ENCODE data around the gene LRBA.

Gene LRBA

DNA sequence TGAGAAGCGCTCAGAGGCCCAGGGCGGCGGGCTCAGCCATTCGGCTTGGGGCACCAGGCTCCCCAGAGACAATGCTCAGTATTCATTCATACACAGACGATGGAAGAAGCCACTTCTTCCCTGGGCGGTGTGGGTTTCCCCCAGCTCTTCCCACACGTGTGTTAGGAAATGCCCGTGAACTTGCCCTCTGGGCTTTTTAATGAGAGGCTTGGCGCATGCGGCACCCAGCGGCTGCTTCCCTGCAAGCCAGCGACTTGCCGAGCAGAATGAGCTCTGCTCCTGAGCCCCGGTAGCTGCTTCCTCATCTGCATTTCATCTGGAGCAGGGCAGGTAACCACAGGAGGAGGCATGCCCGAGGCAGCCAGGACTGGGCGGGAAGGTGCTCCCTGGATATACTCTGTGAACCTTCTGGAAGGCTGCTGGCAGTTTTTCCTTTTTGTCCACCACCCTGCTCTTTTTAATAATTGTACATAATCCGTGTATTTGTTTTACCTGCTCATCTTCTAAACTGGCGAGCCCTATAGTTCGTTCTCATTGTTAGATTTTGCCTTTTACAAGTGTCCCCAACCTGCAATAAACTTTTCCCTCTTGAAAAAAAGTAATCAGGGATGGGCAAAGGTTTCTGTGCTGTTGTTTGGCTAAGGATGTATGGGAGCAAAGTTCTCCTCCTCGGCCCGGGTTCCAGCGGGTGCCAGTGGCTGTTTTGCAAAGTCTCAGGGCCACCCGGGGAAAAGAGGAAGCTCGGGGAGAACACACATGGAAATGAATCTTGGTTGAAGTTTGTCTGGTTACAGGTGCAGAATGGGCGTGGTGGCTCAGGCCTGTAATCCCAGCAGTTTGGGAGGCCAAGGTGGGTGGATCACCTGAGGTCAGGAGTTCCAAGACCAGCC is 758.0 kb downstream of the LRBA start:
- no peak for DNase-seq (ENCODE audit: low read depth in 3 of 3, low spot score in 1 of 3)

DNA sequence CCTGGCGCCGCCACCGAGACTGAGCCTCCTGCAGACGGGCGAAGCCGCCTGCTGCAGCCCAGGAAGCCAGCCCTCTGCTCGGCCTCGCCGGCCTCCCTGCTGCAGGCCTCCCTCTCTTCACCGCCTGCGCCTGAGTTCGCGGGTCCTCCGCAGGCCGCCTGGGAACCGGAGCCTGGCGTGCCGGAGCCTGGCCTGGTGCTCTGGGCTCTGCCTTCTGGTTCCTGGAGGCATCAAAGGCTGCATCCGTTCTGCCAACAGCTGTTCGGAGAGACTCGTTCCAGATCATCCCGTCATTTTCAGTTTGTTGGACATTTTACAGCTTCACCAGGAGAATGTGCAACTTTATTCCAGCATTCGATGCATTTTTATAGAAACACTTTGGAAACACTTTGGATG is 758.9 kb downstream of the LRBA start:
- no peak for DNase-seq (ENCODE audit: low read depth in 3 of 3, low spot score in 1 of 3)

DNA sequence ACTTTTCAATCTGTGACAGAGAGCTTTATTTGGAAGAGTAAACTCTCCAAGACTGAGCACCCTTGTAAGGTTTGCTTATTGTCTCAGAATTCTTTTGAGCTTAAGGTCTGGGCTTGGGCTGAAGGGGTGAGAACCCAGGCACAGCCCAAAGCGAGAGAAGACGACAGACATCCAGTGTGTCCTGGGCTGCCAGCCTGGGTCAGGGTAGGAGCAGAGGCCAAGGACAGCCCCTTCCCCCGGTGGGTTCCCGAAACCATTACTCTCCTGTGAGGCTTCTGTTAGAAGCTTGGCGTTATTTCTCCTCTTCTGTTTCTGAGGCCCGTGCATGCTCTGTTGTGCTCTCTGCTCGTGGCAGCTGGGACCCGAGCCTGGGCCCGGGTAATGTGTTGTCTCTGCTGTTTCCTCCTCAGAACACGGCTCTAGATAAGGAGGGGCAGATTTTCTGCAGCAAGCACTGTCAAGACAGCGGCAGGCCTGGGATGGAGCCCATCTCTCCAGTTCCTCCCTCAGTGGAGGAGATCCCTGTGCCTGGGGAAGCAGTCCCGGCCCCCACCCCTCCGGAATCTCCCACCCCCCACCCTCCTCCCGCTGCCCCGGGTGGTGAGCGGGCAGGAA is 759.4 kb downstream of the LRBA start:
- no peak for DNase-seq (ENCODE audit: low read depth in 3 of 3, low spot score in 1 of 3)

DNA sequence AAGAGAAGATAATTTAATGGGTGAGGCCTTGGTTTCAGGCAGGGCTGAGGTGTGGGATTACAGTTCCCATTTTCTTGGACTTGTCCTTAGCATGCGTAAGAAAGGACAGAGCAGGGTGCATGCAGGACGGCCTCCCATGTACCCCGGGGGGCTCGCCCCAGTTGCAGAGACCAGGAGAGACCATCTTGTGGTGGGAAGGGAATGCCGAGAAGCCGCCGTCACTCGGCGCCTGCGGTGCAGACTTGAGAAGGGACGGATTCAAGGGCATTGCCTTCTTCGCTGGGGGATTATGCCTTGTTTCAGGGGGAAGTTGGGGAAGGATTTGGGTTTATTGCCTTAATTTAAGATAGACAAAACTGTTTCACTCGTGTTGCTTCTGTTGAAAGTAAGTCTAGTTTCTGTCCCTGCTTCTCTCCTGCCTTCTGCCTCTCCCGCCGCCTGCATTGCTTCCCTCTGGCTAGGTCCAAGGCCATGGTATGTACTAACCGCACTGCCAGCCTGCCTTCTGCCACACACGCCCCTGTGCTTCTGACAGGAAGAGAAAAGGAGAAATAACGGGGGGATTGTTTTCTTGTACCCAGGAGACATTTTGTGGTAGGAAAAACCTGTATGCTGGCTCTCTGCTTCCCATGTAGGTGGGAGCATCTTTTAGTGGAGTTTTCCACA is 761.0 kb downstream of the LRBA start:
- no peak for DNase-seq (ENCODE audit: low read depth in 3 of 3, low spot score in 1 of 3)

DNA sequence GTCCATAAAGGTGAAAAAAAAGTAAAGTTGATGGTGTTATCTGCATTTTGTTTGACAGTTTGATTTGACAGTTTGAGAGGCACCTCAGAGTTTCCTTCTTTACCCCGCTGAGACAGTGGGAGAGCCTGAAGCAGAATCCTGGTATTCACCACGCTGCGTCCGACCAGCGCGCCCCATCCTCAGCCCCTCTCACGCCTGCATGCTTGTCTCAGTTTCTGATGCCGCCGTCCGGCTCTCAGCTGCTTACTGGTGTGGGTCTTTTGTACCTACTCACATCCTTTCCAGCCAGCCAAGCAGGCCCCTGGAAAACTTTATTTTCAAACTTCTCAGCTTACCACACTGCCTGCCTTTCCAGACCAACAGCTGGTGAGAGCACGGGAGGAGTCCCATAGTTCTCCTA is 761.7 kb downstream of the LRBA start:
- DNase-seq (ENCODE audit: low read depth in 3 of 3, low spot score in 1 of 3) = no peak

DNA sequence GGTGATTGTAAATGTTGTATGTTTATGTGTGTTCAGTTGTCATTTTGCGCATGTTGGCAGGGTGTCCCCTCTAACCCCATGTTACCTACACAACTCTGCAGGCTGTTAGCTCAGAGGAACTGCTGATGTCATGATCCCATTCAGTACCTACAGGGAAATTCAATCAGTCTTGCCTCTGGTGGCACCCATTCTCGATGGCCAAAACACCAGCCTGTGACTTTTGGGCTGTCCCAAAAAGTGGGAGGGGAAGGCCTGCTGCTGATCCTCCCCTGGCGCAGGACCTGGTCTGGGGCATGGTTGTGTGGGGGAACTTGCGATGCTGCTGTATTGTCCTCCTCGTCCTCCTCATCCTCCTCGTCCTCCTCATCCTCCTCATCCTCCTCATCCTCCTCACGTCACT is 762.3 kb downstream of the LRBA start:
- no peak for DNase-seq (ENCODE audit: low read depth in 3 of 3, low spot score in 1 of 3)

DNA sequence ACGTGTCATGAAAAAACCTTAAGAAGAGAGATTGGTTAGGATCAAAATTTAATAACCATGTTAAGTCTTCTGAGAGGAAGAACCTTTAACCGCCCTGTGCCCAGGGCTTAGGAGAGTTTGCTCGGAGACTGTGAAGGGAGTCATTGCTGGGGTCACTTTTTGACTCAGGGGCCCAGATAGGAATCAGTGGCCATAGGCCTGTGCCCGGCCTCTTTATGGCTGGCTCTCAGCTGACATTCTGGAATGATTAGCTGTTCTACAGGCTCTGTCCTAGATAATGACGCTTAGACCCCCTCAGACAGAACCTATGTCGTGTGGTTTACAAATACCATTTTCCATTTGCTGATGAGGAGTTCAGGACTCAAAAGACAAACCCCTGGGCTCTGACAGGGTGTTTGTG is 762.8 kb downstream of the LRBA start:
- DNase-seq (ENCODE audit: low read depth in 3 of 3, low spot score in 1 of 3) = no peak

DNA sequence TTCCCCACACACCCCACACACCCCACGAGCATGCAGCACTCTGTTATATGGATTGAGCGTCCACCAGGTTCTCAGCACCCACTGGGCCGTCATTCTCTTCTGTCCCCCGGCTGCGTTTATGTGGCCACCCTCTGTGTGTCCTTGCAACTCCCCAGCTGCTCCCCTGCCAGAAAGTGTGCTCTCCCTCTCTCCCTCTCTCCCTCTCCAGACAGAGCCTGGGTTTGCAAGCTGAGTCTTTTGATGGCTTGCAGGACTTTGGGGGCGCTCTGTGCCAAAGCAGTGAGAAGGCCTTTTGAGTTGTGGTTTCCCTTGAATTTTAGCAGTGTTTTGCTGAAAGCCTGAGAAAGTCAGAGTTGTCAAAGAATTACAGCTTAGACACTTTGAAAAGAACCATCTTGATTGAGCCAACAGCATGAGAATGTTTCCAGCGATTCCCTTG is 763.3 kb downstream of the LRBA start:
- DNase-seq (ENCODE audit: low read depth in 3 of 3, low spot score in 1 of 3) = no peak

DNA sequence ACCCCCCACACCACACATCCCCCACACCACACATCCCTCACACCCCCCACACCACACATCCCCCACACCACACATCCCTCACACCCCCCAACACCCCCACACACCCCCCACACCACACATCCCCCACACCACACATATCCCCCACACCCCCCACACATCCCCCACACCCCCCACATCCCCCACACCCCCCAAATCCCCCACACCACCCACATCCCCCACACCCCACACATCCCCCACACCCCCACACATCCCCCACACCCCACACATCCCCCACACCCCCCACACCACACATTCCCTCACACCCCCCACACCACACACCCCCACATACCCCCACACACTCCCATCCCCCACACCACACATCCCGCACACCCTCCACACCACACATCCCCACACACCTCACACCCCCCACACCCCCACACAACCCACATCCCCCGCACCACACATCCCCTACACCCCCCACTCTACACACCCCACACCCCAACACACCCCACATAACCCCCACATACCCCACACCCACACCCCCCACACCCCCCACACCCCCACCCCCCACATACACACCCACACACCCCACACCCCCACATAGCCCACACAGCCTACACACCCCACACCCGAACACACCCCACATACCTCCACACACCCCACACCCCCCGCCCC is 764.0 kb downstream of the LRBA start:
- DNase-seq (ENCODE audit: low read depth in 3 of 3, low spot score in 1 of 3) = no peak

DNA sequence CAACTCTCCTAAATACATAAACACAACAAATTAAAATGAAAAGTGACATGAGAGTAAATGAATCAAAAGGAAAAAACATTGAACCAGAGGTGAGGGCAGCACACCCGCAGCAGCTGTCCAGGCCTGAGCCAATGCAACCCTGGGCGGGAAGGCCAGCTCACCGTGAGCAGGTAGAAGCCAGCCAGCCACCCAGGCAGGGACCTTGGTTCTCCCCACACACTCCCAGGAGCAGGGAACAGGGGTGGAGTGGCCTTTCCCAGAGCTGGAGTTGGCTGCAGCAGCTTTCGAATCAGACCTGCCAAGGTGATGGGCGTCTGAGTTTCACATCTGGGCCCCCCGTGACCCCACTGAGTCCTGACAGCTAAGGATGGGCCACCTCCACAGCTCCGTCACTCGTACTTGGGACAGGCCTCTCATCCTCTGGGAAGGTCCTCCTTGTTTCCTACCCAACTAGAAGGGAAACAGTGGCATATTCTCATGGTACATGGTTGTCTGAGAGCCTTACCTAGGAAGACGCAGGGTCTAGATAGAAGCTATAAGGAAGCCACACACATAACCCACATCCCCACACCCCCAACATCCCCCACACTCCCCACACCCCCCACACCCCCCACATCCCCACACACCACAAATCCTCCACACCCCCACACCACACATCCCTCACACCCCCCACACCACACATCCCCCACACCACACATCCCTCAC is 764.6 kb downstream of the LRBA start:
- no peak for DNase-seq (ENCODE audit: low read depth in 3 of 3, low spot score in 1 of 3)

DNA sequence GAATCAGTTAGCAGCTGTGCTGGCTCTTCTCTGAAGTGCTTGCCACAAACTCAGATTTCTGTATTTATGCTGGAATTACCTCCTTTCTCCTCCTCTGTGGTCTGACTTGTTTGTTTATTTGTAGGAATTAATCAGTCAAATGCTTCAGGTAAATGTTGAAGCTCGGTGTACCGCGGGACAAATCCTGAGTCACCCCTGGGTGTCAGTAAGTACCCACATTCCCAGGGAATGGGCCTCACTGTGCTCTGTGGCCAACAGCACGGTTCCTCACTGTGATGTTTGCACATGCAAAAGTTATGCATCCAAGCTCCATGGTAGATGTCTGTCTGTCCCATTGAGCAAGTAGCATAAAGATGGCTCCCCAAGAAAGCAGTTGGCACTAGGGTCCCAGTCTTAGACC is 766.9 kb downstream of the LRBA start:
- DNase-seq (ENCODE audit: low read depth in 3 of 3, low spot score in 1 of 3) = no peak

DNA sequence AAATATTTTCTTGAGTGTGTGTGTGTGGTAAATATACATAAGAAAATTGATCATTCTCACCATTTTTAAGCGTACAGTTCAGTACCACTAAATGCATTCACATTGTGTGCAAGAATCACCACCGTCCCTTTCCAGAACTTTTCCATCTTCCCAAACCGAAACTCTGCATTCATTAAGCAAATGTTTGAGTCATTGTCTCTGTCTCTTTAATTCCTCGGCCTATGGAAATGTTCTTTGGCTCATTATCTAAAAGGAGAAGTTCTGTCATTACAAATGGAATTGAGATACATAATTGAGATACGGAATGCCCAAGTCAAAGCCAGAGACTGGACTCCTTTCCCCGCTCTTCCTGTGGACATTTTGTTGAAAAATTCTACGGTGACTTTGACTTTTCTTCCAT is 767.9 kb downstream of the LRBA start:
- no peak for DNase-seq (ENCODE audit: low read depth in 3 of 3, low spot score in 1 of 3)

DNA sequence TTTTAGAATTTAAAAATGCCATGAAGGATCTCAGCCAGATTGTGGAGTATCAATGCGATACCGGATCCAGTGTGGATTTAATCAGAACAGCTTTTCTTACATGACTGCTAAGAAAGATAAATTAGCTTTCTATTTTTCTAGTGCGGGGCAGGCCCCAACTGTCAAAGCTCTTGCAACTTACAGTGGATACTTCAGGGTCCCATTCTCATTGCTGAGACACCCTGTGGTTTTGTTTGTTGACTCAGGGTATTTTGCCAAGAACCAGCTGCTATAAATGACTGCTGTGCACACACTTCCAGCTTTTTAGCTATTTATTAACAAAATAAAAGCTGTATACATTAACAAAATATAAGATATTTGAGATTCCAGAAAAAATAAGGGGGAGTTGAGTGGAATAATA is 770.5 kb downstream of the LRBA start:
- DNase-seq (ENCODE audit: low read depth in 3 of 3, low spot score in 1 of 3) = no peak

DNA sequence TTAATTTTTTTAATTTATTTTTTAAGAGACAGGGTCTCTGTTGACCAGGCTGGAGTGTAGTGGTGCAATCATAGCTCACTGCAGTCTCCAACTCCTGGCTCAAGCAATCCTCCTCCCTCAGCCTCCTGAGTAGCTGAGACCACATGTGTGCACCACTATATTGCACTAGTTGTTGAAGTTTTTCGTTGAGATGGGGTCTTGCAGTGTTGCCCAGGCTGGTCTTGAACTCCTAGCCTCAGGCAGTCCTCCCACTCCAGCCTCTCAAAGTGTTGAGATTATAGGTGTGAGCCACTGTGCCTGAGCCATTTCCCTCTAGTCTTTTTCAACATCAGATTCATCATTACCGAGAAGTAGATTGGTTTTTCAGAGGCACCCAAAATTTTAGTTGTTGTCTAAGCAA is 771.2 kb downstream of the LRBA start:
- no peak for DNase-seq (ENCODE audit: low read depth in 3 of 3, low spot score in 1 of 3)

DNA sequence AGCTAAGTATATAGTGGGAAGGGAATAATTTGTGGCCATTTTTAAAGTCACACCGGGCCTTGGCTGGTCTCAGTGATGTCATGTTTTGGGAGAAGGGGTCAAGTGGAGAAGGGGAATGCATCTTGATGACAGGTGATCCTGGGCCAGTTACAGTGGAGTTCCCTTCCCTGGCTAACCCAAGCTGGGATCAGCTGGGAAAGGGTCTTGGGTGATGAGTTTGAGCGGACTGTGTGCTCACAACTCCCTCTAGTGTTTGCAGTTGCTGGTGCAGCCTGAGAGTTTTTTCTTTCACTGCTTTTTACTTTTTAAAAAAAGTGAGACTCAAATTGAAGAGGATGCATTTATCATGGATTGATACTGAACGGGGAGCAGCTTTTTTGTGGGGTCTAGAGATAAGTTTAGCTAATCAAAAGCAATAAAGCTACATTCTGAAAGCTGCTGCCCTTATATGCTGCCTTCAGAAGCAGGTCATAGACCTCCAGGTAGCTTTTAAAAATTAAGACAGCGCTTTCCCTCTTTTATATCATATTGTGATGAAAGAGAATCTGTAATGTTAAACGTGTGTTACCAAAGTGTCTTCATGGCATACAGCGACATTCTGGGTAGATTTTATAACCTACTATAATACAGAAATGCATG is 772.1 kb downstream of the LRBA start:
- no peak for DNase-seq (ENCODE audit: low read depth in 3 of 3, low spot score in 1 of 3)

DNA sequence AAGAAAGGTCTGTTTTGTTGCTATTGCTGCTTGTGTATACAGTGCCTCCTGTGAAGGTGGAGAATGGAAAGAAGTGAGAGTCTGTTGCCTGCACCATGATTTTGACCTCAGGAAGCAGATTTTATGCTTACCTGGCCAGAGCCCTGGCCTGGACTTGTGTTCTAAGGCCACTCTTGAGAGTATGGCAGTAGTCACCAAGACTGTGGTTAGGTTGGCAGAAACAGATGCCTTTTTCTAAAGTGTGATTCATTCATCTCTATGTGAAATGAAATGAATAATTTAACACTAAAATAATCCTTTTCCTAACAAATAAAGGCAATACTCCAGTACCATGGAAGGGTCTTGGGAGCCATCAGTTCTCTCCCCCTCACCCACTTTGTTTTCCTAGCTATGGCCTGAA is 775.1 kb downstream of the LRBA start:
- DNase-seq (ENCODE audit: low read depth in 3 of 3, low spot score in 1 of 3) = no peak

DNA sequence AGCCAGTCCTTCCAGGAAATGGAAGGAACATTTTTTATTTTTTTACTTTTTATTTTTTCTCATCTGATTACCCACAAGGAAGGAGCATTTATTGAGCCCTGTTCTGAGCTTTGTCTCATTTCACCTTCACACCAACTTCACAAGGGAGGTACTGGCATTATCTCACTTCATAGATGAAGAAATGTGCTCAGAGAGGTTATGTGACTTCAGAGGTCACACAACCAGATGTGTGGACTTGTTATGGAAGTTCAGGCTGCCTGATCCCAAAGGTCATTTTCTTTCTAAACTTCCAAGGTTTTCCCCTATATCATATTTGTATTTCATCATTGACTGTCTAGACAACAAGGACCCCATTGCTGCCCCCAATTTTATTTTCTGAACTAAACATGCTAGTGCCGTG is 776.5 kb downstream of the LRBA start:
- DNase-seq (ENCODE audit: low read depth in 3 of 3, low spot score in 1 of 3) = no peak

DNA sequence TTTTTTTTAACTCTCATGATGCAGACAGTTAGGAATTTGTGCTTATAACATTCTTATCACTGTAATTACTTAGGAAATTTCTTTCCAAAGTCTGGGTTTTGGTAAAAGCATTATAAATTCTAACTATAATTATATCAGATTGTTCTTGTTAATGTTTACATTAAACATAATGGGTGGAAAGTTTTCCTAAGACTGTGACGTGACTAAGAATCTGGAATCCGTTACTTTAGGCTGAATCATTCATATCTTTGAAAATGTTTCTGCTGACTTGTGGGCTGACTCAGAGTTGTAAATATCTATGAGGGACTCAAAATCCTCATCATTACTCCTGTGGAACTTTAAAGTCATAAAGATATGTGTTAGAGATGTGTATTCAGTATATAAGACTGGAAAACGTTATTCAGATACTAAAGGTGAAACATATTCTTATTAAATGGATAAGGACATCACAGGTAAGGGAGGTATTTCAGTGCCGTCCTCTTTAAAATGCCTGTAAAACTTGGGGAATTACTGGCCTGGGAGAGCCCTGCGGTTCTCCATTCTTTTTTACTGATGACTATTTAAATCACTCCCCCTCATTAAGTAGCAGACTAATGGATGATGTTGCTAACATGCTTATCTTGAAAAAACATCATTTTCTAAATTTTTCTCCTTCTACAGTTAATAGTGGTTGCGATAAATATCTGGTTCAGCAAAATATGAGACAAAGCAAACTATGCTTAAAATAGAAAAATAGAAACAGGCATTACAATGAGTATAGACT is 777.8 kb downstream of the LRBA start:
- DNase-seq (ENCODE audit: low read depth in 3 of 3, low spot score in 1 of 3) = no peak

DNA sequence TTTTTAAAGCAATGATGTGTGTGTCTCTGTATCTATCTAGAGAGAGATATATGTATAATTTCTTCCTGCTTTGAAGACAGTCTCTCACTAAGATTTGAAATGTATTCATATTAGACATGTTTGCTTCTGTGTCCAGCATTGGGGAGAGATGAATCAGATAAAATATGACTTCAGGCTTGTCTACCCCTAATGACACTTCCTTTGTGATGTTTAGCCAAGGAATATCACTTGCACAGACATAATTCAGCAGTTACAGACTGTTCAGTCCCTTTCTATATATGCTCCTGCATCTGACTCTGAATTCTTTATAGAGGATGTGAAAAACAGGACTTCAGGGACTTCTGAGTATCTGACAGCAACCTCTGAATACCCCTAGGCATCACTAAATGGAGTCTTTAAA is 778.5 kb downstream of the LRBA start:
- no peak for DNase-seq (ENCODE audit: low read depth in 3 of 3, low spot score in 1 of 3)

DNA sequence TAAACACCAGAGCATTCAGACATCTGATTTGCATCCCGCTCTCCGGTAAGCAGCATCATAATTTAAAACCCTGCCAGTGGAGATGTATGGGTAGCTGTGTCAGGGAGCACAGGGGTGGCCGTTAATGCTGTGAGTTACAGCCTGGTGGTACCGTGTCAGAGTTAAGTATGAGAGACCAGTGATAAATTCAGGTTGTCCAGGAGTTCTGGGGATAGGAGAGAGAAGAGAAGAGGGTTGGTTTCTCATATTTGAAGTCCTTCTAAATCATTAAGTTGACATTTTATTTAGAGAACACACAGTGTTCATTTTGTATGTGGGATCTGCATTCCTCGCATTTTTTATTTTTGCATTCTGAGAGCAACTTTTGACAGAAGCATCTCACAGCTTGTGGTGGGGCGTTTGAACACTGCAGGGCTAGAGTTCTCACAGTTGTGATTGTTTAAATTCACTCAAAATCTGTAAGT is 779.2 kb downstream of the LRBA start:
- no peak for DNase-seq (ENCODE audit: low read depth in 3 of 3, low spot score in 1 of 3)
